ENCODE measurements around the gene GPR108.

DNA sequence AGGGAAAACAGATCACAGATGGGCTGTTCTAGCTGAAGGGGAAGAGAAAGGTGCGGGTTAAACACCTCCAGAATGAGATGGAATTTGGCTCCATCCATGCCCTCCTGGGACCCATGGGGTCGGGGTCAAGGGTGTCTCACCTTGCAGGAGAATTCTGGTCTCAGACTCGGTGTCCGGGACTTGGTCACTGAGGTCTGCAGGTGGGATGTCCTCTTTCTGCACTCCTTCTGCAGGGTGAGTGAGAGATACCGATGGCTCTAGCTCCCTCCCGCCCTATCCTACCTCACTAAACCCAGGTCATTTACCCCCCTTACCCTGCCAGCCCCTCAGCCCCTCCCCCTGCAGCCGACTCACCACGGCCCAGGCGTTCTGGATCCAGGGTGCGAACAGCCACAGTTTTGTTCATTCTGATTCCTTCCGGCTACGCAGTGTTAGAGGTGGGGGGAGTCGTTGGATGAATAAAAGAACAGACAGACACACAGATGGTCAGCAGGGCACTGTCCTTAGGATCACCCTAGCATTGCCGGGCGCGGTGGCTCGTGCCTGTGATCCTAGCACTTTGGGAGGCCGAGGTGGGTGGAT is 41.0 kb downstream of the GPR108 start:
- TF ChIP-seq, protein P1, sequence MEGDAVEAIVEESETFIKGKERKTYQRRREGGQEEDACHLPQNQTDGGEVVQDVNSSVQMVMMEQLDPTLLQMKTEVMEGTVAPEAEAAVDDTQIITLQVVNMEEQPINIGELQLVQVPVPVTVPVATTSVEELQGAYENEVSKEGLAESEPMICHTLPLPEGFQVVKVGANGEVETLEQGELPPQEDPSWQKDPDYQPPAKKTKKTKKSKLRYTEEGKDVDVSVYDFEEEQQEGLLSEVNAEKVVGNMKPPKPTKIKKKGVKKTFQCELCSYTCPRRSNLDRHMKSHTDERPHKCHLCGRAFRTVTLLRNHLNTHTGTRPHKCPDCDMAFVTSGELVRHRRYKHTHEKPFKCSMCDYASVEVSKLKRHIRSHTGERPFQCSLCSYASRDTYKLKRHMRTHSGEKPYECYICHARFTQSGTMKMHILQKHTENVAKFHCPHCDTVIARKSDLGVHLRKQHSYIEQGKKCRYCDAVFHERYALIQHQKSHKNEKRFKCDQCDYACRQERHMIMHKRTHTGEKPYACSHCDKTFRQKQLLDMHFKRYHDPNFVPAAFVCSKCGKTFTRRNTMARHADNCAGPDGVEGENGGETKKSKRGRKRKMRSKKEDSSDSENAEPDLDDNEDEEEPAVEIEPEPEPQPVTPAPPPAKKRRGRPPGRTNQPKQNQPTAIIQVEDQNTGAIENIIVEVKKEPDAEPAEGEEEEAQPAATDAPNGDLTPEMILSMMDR (IDR thresholded peaks at IDR 0.05) = no peak
- no peak for TF ChIP-seq POLR2A (IDR thresholded peaks at IDR 0.05)

All from thyroid gland (tissue), 4 donors.